Activated CD8-positive, alpha-beta memory T cell treated with anti-CD3 and anti-CD28 coated beads for 1 hour (primary cell): ENCODE data around the gene BBX.
"Not testable (repeated sequence)": the region's sequence is repeated elsewhere in the genome, so short reads cannot be mapped to it uniquely, and the experiment has no call there.

ENCODE experiments used
- DNase-seq, 2 donors: peaks; one replicate each; pipeline ENCODE4 v3.0.0-alpha.2; 2020; ENCODE audit warnings: low read depth in 1 of 2; ENCODE audit errors: extremely low read depth in 1 of 2

The BBX gene

GRCh38 chr3:107540857-107541256, 18.1 kb downstream of the BBX start:
- no peak for DNase-seq

- no peak for DNase-seq
Observed at GRCh38 chr3:107542665-107543064, 19.9 kb downstream of the BBX start.

GRCh38 chr3:107543666-107544065, 20.9 kb downstream of the BBX start:
- no peak for DNase-seq

GRCh38 chr3:107545680-107546120, 22.9 kb downstream of the BBX start:
- no peak for DNase-seq

GRCh38 chr3:107548601-107549000, 25.8 kb downstream of the BBX start:
- no peak for DNase-seq

- no peak for DNase-seq
Observed at GRCh38 chr3:107555359-107555758, 32.6 kb downstream of the BBX start.

- DNase-seq, result no peak
Observed at GRCh38 chr3:107557743-107558142, 35.0 kb downstream of the BBX start.

- no peak for DNase-seq
Observed at GRCh38 chr3:107560166-107560565, 37.4 kb downstream of the BBX start.

- DNase-seq, result no peak
Observed at GRCh38 chr3:107561980-107562379, 39.2 kb downstream of the BBX start.

- no peak for DNase-seq
Observed at GRCh38 chr3:107562969-107563529, 40.3 kb downstream of the BBX start.

- not testable (repeated sequence) for DNase-seq
Observed at GRCh38 chr3:107565244-107565643, 42.5 kb downstream of the BBX start.

GRCh38 chr3:107571089-107571488, 48.3 kb downstream of the BBX start:
- not testable (repeated sequence) for DNase-seq

- DNase-seq, result not testable (repeated sequence)
Observed at GRCh38 chr3:107571492-107571891, 48.7 kb downstream of the BBX start.

GRCh38 chr3:107574650-107575049, 51.9 kb downstream of the BBX start:
- DNase-seq, result no peak

GRCh38 chr3:107578091-107578490, 55.3 kb downstream of the BBX start:
- no peak for DNase-seq

GRCh38 chr3:107578523-107578922, 55.8 kb downstream of the BBX start:
- no peak for DNase-seq

- DNase-seq, result no peak
Observed at GRCh38 chr3:107579371-107579770, 56.6 kb downstream of the BBX start.

- DNase-seq, result no peak
Observed at GRCh38 chr3:107581230-107581629, 58.5 kb downstream of the BBX start.

- DNase-seq, result no peak
Observed at GRCh38 chr3:107588217-107588616, 65.5 kb downstream of the BBX start.

GRCh38 chr3:107589454-107589853, 66.7 kb downstream of the BBX start:
- DNase-seq, result no peak

GRCh38 chr3:107590786-107591185, 68.0 kb downstream of the BBX start:
- DNase-seq, result no peak

- no peak for DNase-seq
Observed at GRCh38 chr3:107592073-107592472, 69.3 kb downstream of the BBX start.

- no peak for DNase-seq
Observed at GRCh38 chr3:107594870-107595269, 72.1 kb downstream of the BBX start.
